Mesothelial cell of epicardium (in vitro differentiated cells): ENCODE results near the gene IQCM. TPM values are rescaled to one million over a fixed set of nuclear protein-coding genes. Genes with fewer than 3 reads are reported as not detected.

Experiments used
- DNase-seq, 2 experiments: peaks; one replicate each; pipeline ENCODE4 v3.0.0; 2021; ENCODE audit warnings: low spot score in 2 of 2; ENCODE audit not compliant: unreplicated experiment in 2 of 2
- H3K27ac Mint-ChIP-seq: 2 replicates; pipeline ENCODE4 v1.8.0; 2021; ENCODE audit warnings: mixed read lengths
- H3K27me3 Mint-ChIP-seq: 2 replicates; pipeline ENCODE4 v1.8.0; 2021; ENCODE audit warnings: low read depth, mixed read lengths
- H3K36me3 Mint-ChIP-seq: 2 replicates; pipeline ENCODE4 v1.8.0; 2021; ENCODE audit warnings: mixed read lengths
- H3K4me1 Mint-ChIP-seq: 2 replicates; pipeline ENCODE4 v1.8.0; 2021; ENCODE audit warnings: mixed read lengths
- H3K4me3 Mint-ChIP-seq: 2 replicates; pipeline ENCODE4 v1.8.0; 2021; ENCODE audit warnings: mild to moderate bottlenecking, moderate library complexity, mixed read lengths
- H3K9me3 Mint-ChIP-seq: 2 replicates; pipeline ENCODE4 v1.8.0; 2021; ENCODE audit warnings: mixed read lengths
- CTCF ChIP-seq: fragments of 200-600 bp; sonication (generic); IDR thresholded peaks from one replicate; pipeline ENCODE4 v1.5.0; 2021; ENCODE audit warnings: antibody characterized with exemption; ENCODE audit not compliant: unreplicated experiment
- total RNA-seq: library from RNA; stranded (reverse); gene quantifications from 3 replicates; pipeline ENCODE4 v1.2.1, GENCODE V29; 2021

IQCM gene
- total RNA-seq, 1 donor from 2014 or later: 0.94 TPM

GRCh38 chr4:149752729-149753128 is 62.9 kb downstream of the IQCM start:
- no peak for TF ChIP-seq CTCF
- Mint-ChIP-seq H3K4me3 (no peak overlapping the region), H3K36me3 (no peaks in the 10 kb centered on the region), H3K9me3 (no peaks in the 10 kb centered on the region), H3K4me1 (peaks cover 15% of the 10 kb centered on the region), H3K27ac (no peak overlapping the region), H3K27me3 (no peaks in the 10 kb centered on the region)
- DNase-seq: no peak

- Mint-ChIP-seq H3K27me3 (no peaks in the 10 kb centered on the region), H3K9me3 (no peaks in the 10 kb centered on the region), H3K27ac (no peak overlapping the region), H3K4me3 (no peak overlapping the region), H3K36me3 (no peaks in the 10 kb centered on the region), H3K4me1 (peaks cover 15% of the 10 kb centered on the region)
- DNase-seq: no peak
- TF ChIP-seq CTCF: no peak
Measured at GRCh38 chr4:149751174-149751573, 64.5 kb downstream of the IQCM start.

- H3K4me3 Mint-ChIP-seq: no peak overlapping the region
- DNase-seq: no peak
- peaks cover 9% of the 10 kb centered on the region for H3K4me1 Mint-ChIP-seq
- no peaks in the 10 kb centered on the region for H3K27me3 Mint-ChIP-seq
- H3K36me3 Mint-ChIP-seq: no peaks in the 10 kb centered on the region
- no peaks in the 10 kb centered on the region for H3K9me3 Mint-ChIP-seq
- no peak for TF ChIP-seq CTCF
- H3K27ac Mint-ChIP-seq: no peak overlapping the region
Measured at GRCh38 chr4:149749784-149750183, 65.9 kb downstream of the IQCM start.

- H3K27me3 Mint-ChIP-seq: no peaks in the 10 kb centered on the region
- H3K9me3 Mint-ChIP-seq: no peaks in the 10 kb centered on the region
- H3K27ac Mint-ChIP-seq: no peak overlapping the region
- peaks cover 4% of the 10 kb centered on the region for H3K4me1 Mint-ChIP-seq
- H3K36me3 Mint-ChIP-seq: no peaks in the 10 kb centered on the region
- no peak overlapping the region for H3K4me3 Mint-ChIP-seq
- no peak for TF ChIP-seq CTCF
- no peak for DNase-seq
Measured at GRCh38 chr4:149747646-149748045, 68.0 kb downstream of the IQCM start.

- Mint-ChIP-seq H3K27me3 (no peaks in the 10 kb centered on the region), H3K4me3 (no peak overlapping the region), H3K27ac (no peak overlapping the region), H3K4me1 (peaks cover 4% of the 10 kb centered on the region), H3K9me3 (no peaks in the 10 kb centered on the region), H3K36me3 (no peaks in the 10 kb centered on the region)
- TF ChIP-seq CTCF: no peak
- no peak for DNase-seq
Measured at GRCh38 chr4:149746276-149746675, 69.4 kb downstream of the IQCM start.

GRCh38 chr4:149741186-149741831 is 74.3 kb downstream of the IQCM start:
- Mint-ChIP-seq H3K4me3 (no peak overlapping the region), H3K36me3 (no peaks in the 10 kb centered on the region), H3K27me3 (no peaks in the 10 kb centered on the region), H3K4me1 (no peaks in the 10 kb centered on the region), H3K27ac (no peak overlapping the region), H3K9me3 (peaks cover 7% of the 10 kb centered on the region)
- TF ChIP-seq CTCF: no peak
- no peak for DNase-seq
